IMR-90 (cell line): ENCODE measurements around the gene SARM1. TPM values are rescaled to one million over a fixed set of nuclear protein-coding genes. Genes with fewer than 3 reads are reported as not detected.

ENCODE experiments used
- ATAC-seq: fragments of 200-7000 bp; cut with Tn5 transposase; 2 replicates; pipeline ENCODE4 v1.9.1; 2020; ENCODE audit warnings: low read depth, mild to moderate bottlenecking, moderate library complexity
- BruUV-seq: library from RNA; stranded (reverse); fragments of 400-500 nt; replicated peaks from 2 replicates; lab custom pipeline; 2021; lab: Mats Ljungman, UMichigan
- CTCF ChIA-PET: fragments of 300-600 bp; formaldehyde crosslinking; extraction: SDS; loops from one replicate; lab custom pipeline; 2021; ENCODE audit warnings: antibody characterized with exemption; lab: Yijun Ruan, JAX
- POLR2A ChIA-PET: fragments of 300-600 bp; sonication (Branson Sonifier 250); formaldehyde crosslinking; loops from one replicate; lab custom pipeline; 2022; ENCODE audit warnings: antibody characterized with exemption; ENCODE audit not compliant: unreplicated experiment; lab: Charles Lee
- DNase-seq: peaks from one replicate; pipeline ENCODE4 v3.0.0; 2013
- H2AFZ ChIP-seq: replicated peaks from 2 replicates; pipeline ENCODE3; 2013; ENCODE audit warnings: low read length, mild to moderate bottlenecking; ENCODE audit not compliant: poor library complexity
- H2AK5ac ChIP-seq: 2 replicates; pipeline ENCODE4 v1.6.1; 2013; ENCODE audit warnings: low read depth, low read length, inconsistent platforms
- H2AK9ac ChIP-seq: replicated peaks from 2 replicates; pipeline ENCODE3; 2013; ENCODE audit warnings: mild to moderate bottlenecking, low read depth, low read length, moderate library complexity; ENCODE audit not compliant: poor library complexity
- H2BK120ac ChIP-seq: 2 replicates; pipeline ENCODE4 v1.6.1; 2013; ENCODE audit warnings: low read depth, low read length, inconsistent platforms
- H2BK15ac ChIP-seq: 3 replicates; pipeline ENCODE4 v1.6.1; 2013; ENCODE audit warnings: low read depth, low read length, inconsistent platforms
- H2BK20ac ChIP-seq: 2 replicates; pipeline ENCODE4 v1.6.1; 2013; ENCODE audit warnings: low read depth, mild to moderate bottlenecking, inconsistent platforms, low read length, moderate library complexity
- H2BK5ac ChIP-seq: 2 replicates; pipeline ENCODE4 v1.6.1; 2013; ENCODE audit warnings: mild to moderate bottlenecking, low read depth, low read length, inconsistent platforms; ENCODE audit not compliant: poor library complexity, severe bottlenecking
- H3K14ac ChIP-seq: replicated peaks from 2 replicates; pipeline ENCODE4 v1.6.1; 2013; ENCODE audit warnings: low read depth, low read length, inconsistent platforms
- H3K18ac ChIP-seq: 2 replicates; pipeline ENCODE4 v1.6.1; 2013; ENCODE audit warnings: low read depth, low read length, control low read depth
- H3K23ac ChIP-seq: 2 replicates; pipeline ENCODE4 v1.6.1; 2013; ENCODE audit warnings: low read depth, low read length, inconsistent platforms
- H3K27ac ChIP-seq: 2 replicates; pipeline ENCODE4 v1.5.1; 2013; ENCODE audit warnings: mild to moderate bottlenecking, control low read depth, low read length; ENCODE audit not compliant: insufficient read depth
- H3K27me3 ChIP-seq: 2 replicates; pipeline ENCODE4 v1.6.1; 2013; ENCODE audit warnings: low read length; ENCODE audit not compliant: control insufficient read depth, insufficient read depth
- H3K36me3 ChIP-seq: 2 replicates; pipeline ENCODE4 v1.6.1; 2013; ENCODE audit warnings: low read length, mixed read lengths; ENCODE audit not compliant: control insufficient read depth, insufficient read depth
- H3K4ac ChIP-seq: 2 replicates; pipeline ENCODE4 v1.6.1; 2013; ENCODE audit warnings: low read depth, low read length, inconsistent platforms
- H3K4me1 ChIP-seq: 2 replicates; pipeline ENCODE4 v1.6.1; 2013; ENCODE audit warnings: low read length, mixed read lengths; ENCODE audit not compliant: control insufficient read depth, insufficient read depth
- H3K4me2 ChIP-seq: 2 replicates; pipeline ENCODE4 v1.6.1; 2013; ENCODE audit warnings: low read depth, mild to moderate bottlenecking, control low read depth, low read length, moderate library complexity
- H3K4me3 ChIP-seq: 2 replicates; pipeline ENCODE4 v1.5.1; 2013; ENCODE audit warnings: low read depth, mild to moderate bottlenecking, control low read depth, low read length, moderate library complexity; ENCODE audit not compliant: insufficient read depth
- H3K56ac ChIP-seq: 2 replicates; pipeline ENCODE4 v1.6.1; 2013; ENCODE audit warnings: low read length, inconsistent platforms; ENCODE audit not compliant: insufficient read depth; ENCODE audit errors: extremely low read depth
- H3K79me1 ChIP-seq, 2 experiments: 2 replicates each; pipeline ENCODE4 v1.6.1; 2013; ENCODE audit warnings: low read length in 2 of 2, inconsistent platforms in 1 of 2, low read depth in 1 of 2
- H3K9ac ChIP-seq: 2 replicates; pipeline ENCODE4 v1.6.1; 2013; ENCODE audit warnings: low read depth, low read length, control low read depth
- H3K9me1 ChIP-seq: 2 replicates; pipeline ENCODE4 v1.6.1; 2013; ENCODE audit warnings: low read length, inconsistent platforms; ENCODE audit not compliant: insufficient read depth
- H3K9me3 ChIP-seq: 2 replicates; pipeline ENCODE4 v1.6.1; 2013; ENCODE audit warnings: low read length; ENCODE audit not compliant: control insufficient read depth, insufficient read depth
- H4K20me1 ChIP-seq: 2 replicates; pipeline ENCODE4 v1.6.1; 2013; ENCODE audit warnings: low read length, inconsistent platforms; ENCODE audit not compliant: insufficient read depth
- H4K5ac ChIP-seq: 2 replicates; pipeline ENCODE4 v1.6.1; 2013; ENCODE audit warnings: mild to moderate bottlenecking, low read depth, low read length, control low read depth
- H4K8ac ChIP-seq, 2 experiments: 2 replicates each; pipeline ENCODE4 v1.6.1; 2013; ENCODE audit warnings: low read depth in 2 of 2, low read length in 2 of 2, control low read depth in 1 of 2, inconsistent platforms in 1 of 2
- H4K91ac ChIP-seq: 2 replicates; pipeline ENCODE4 v1.6.1; 2013; ENCODE audit warnings: low read depth, low read length, inconsistent platforms; ENCODE audit not compliant: insufficient read depth
- ELK1 ChIP-seq: fragments of 150-350 bp; IDR thresholded peaks from 2 replicates; pipeline ENCODE4 v1.6.1; 2016; ENCODE audit warnings: low read depth, mild to moderate bottlenecking, low read length, moderate library complexity, borderline replicate concordance
- MAFK ChIP-seq: IDR thresholded peaks from 2 replicates; pipeline ENCODE4 v1.6.1; 2012; ENCODE audit warnings: low read depth, low read length, improper control_type of control experiment
- RCOR1 ChIP-seq: IDR thresholded peaks from 2 replicates; pipeline ENCODE4 v1.6.1; 2012; ENCODE audit warnings: mild to moderate bottlenecking, low read length, improper control_type of control experiment; ENCODE audit not compliant: insufficient replicate concordance
- USF2 ChIP-seq: fragments of 150-350 bp; IDR thresholded peaks from 2 replicates; pipeline ENCODE4 v1.6.1; 2017; ENCODE audit warnings: mild to moderate bottlenecking, antibody characterized with exemption, low read length, low read depth
- WGBS, 2 experiments: methylation state at CpG; one replicate each; pipeline versions ENCODE4 v1.1.5 to v1.1.7; 2013; ENCODE audit warnings: missing lambda C conversion rate in 2 of 2; ENCODE audit not compliant: insufficient read length in 1 of 2; ENCODE audit errors: extremely low coverage in 2 of 2; 5-methylcytosine and 5-hydroxymethylcytosine counted together
- dilution Hi-C: fragments of 300-500 bp; cut with HindIII; formaldehyde crosslinking; loops from one replicate; pipeline ENCODE4 v1.14.3; 2018; ENCODE audit warnings: low sequenced_read_pairs; ENCODE audit not compliant: unreplicated experiment
- in situ Hi-C: fragments of 300-500 bp; cut with MboI; formaldehyde crosslinking; loops from 3 replicates; pipeline ENCODE4 v1.14.3; 2019; ENCODE audit warnings: low sequenced_read_pairs, inconsistent platforms, mixed read lengths
- intact Hi-C: fragments of 100-400 bp; cut with micrococcal nuclease; formaldehyde crosslinking; loops from 2 replicates; pipeline ENCODE4 v1.10.0; 2022
- polyA plus RNA-seq, 3 experiments: library from polyadenylated mRNA; depleted of rRNA; stranded (reverse); fragments of >200 nt; gene quantifications; 2 replicates each; pipeline ENCODE4 v1.2.3, GENCODE V29; 2012; ENCODE audit warnings: low replicate concordance in 1 of 3
- total RNA-seq: library from RNA; depleted of rRNA; stranded (reverse); fragments of >200 nt; gene quantifications from 2 replicates; pipeline ENCODE4 v1.2.3, GENCODE V29; 2012

SARM1 gene
- total and polyA plus RNA-seq, 2 of the 4 experiments (the other 2 are of a cell fraction) = 3.4 to 11.4 TPM

GRCh38 chr17:28338056-28338768 lies 33.3 kb upstream of the SARM1 start:
- Histone ChIP-seq H4K5ac (no peak overlapping the region), H2AFZ (no peak overlapping the region), H3K4ac (peak overlapping the region; percentile 81), H3K27me3 (no peaks in the 10 kb centered on the region), H2BK120ac (peak overlapping the region; percentile 36; the same call in 1 of the 2 replicates), H2AK5ac (peak overlapping the region; percentile 59; the same call in 1 of the 2 replicates), H3K36me3 (peaks cover 36% of the 10 kb centered on the region), H3K18ac (no peak overlapping the region), H2AK9ac (no peak overlapping the region), H4K8ac (peak overlapping the region in 1 of 2 experiments; percentile 35; a peak in 1 of 4 replicates), H3K4me2 (peak overlapping the region; percentile 59), H3K9ac (no peak overlapping the region), H3K9me3 (no peaks in the 10 kb centered on the region), H2BK5ac (peak overlapping the region; percentile 19), H3K14ac (peak overlapping the region; percentile 43; the same call in 1 of the 2 replicates), H3K23ac (peak overlapping the region; percentile 11), H3K4me1 (peaks cover 13% of the 10 kb centered on the region), H2BK20ac (no peak overlapping the region), H2BK15ac (no peak overlapping the region), H3K4me3 (no peak overlapping the region), H3K9me1 (peaks cover 16% of the 10 kb centered on the region), H3K56ac (no peak overlapping the region), H3K79me1 (peaks cover 37 to 92% of the 10 kb centered on the region in 2 experiments), H4K20me1 (peaks cover 45% of the 10 kb centered on the region; the same call in 1 of the 2 replicates), H4K91ac (peak overlapping the region; percentile 63; the same call in 1 of the 2 replicates), H3K27ac (peak overlapping the region; percentile 28; the same call in 1 of the 2 replicates)
- 0% methylated on average over 1 of the region's 5 CpGs; no CpG with 5 or more reads in 1 of the 2 experiments for WGBS, 2 experiments
- ChIA-PET CTCF (interaction anchor here (0.6 kb wide), 1 partner anchor 1227 kb away, joined by 3 read pairs; no protein-coding TSS in a partner anchor), POLR2A (interaction anchor here (0.7 kb wide), 1 partner anchor 495 kb away, joined by 5 read pairs; no protein-coding TSS in a partner anchor)
- dilution Hi-C loops = no loop called here
- no peak for ATAC-seq
- in situ Hi-C loops = loop anchor here (25.0 kb wide), 1 partner anchor 801 kb away; no protein-coding TSS in a partner anchor
- TF ChIP-seq RCOR1 (no peak), ELK1 (no peak), MAFK (no peak), USF2 (no peak)
- no TSS peak for BruUV-seq
- peak; percentile 86 for DNase-seq
- intact Hi-C loops = loop anchor here (5.0 to 10.0 kb wide), 3 partner anchors 106 to 446 kb away; partner anchors contain the start of genes LYRM9 and NLK
